ENCODE measurements around the gene KRTAP20-1.

KRTAP20-1 gene, protein sequence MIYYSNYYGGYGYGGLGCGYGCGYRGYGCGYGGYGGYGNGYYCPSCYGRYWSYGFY

DNA sequence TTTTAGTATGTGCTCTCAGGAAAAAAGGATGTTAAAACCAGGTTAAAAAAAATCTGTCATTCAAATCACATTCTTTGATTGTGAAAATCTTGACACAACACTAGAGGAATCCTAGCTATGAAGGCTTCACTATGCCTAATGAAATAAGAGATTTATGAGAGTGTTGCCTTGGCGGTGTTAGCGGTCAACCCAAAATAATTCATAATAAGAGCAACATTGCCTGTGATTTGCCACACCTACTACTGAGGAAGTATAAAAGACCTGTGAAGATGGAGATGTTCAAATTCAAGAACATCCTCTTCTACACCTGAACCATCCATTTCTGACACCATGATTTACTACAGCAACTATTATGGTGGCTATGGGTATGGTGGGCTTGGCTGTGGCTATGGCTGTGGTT, at the start of gene KRTAP20-1:
TSS of gene KRTAP20-1 (plus strand) at position 301 of the 400 bp plus-strand sequence. CDS start at position 331, 30 bp downstream.
- DNase-seq, result no peak

- no peak for DNase-seq
Observed at GRCh38 chr21:30567617-30568016, 48.6 kb upstream of the KRTAP20-1 start.

GRCh38 chr21:30577766-30578165, 38.5 kb upstream of the KRTAP20-1 start:
- DNase-seq, result no peak

DNA sequence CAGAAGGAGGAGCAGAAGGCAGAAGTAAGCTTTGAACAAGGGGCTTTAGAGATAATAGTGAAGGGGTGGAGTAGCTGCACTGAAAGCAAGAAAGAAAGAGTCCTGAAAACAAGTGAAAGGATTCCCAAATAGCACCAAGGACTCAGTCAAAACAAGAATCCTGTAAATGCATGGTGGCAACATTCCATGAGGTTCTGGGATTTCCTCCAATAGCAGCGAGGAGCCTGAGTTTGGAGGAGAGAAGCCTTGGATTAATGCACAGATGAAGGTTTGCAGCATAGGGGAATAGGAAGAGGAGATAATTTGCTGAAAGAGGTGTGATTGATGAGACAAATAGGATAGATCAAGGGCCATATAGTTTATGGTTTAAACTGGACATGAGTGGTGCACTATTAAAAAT, 36.9 kb upstream of the KRTAP20-1 start:
- DNase-seq, result no peak

- no peak for DNase-seq
Observed at GRCh38 chr21:30580132-30580531, 36.1 kb upstream of the KRTAP20-1 start.

- DNase-seq, result no peak
Observed at GRCh38 chr21:30582870-30583269, 33.4 kb upstream of the KRTAP20-1 start.

DNA sequence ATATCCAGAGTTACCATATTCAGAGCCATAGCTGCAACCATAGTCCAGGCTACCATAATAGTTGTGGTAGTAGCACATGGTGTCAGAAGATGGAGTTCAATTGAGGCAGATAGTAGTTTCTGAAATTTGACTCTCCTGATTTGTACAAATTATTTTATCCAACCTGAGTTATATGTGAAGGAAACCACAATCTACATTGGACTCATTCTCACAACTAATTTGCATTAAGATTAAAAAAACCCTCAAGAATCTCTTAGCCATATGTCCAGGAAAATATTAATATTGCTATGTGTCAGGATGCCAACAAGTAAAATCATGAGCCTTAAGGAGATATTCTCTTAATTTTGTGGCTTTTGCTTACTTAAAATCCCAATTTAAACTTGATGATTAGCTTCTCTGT, 25.9 kb upstream of the KRTAP20-1 start, which contains the start of gene KRTAP22-2:
TSS of gene KRTAP22-2 (minus strand) at position 101 of the 400 bp plus-strand sequence.
- no peak for DNase-seq

DNA sequence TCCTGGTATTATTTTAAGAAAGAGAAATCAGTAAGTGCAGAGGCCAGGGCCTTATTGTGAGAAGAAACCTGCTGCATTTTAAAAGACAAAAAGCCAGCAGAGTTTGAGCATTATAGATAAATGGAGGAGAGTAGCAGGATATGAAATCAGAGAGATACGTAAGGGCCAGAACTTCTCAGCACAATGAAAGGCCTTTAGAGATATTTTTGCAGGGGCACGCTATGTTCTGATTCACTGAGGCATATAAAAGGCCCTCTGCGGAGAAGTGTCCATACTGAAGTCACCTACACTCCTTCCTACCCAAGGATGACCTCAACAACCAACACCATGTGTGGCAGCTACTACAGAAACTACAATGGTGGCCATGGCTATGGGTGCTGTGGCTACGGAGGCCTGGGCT, 24.1 kb upstream of the KRTAP20-1 start, which contains the start of gene KRTAP6-3:
TSS of gene KRTAP6-3 (plus strand) at position 301 of the 400 bp plus-strand sequence. CDS start at position 307, 6 bp downstream.
- DNase-seq, result no peak

DNA sequence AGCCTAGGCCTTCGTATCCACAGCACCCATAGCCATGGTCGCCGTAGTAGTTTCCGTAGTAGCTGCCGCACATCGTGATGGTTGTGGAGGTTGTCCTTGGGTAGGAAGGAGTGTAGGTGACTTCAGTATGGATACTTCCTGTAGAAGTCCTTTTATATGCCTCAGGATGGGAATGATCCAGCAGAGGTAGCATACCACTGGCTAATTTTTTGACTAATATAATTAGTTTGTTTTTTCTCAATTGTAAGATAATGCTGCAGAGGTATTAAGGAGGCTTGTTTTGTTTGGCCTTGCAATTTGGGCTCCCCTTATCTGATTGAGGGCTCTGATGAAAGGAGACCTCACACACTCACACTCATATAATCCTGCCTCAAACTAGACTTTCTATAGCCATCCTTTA, 17.4 kb upstream of the KRTAP20-1 start, which contains the start of gene KRTAP6-2:
TSS of gene KRTAP6-2 (minus strand) at position 101 of the 400 bp plus-strand sequence. CDS start at position 73, 28 bp downstream.
- no peak for DNase-seq

DNA sequence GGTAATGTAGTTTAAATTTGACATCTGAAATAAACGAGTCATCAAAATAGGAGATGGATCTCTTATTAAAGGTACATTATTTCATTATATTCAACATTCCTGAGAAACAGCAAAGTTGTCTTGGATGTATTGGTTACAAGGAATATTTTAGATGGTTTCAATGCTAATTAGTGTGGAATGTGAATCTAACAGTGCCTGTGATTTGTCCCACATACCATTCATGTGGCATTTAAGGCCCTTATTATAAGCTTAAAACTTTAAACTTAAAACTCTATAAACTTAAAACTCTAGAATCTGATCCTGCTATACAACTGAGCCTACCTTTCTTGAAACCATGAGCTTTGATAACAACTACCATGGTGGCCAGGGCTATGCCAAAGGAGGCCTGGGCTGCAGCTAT, 15.4 kb upstream of the KRTAP20-1 start, which contains the start of gene KRTAP22-1:
TSS of gene KRTAP22-1 (plus strand) at position 301 of the 400 bp plus-strand sequence.
- no peak for DNase-seq

DNA sequence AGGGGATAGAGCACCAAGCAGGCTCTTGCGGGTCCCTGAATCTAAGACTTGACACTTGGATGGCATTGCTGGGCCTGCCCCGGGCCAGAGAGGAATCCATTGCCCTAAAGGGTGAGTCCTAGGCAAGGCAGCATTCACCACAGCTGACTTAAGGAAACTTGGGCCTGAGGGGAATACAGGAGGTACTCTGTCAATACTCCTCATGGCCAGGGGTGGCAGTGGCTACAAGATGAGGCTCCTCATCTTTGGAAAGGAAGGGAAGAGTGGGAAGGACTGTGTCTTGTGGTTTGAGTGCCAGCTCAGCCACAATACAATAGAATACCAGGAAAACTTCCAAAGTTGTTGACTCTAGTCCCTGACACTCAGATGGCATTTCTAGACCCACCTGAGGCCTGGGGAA, 10.3 kb upstream of the KRTAP20-1 start:
- DNase-seq, result no peak

DNA sequence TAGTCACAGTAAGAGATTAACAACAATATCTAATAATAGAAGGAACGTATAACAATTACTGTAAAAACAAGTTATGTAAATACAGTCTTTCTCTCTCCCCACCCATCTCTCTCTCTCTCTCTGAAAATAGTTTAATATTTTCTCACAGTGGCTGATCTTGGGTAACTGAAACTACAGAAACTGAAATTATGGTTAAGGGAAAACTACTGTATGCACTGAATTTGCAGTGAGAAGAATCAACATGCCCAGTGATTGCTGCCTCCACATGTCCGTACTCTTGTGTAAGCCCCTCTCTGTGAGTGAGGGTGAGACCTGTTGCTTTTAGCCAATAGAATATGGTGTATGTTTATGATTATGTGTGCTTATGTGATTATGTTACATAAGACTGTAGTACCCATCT, 4.1 kb upstream of the KRTAP20-1 start:
- no peak for DNase-seq

DNA sequence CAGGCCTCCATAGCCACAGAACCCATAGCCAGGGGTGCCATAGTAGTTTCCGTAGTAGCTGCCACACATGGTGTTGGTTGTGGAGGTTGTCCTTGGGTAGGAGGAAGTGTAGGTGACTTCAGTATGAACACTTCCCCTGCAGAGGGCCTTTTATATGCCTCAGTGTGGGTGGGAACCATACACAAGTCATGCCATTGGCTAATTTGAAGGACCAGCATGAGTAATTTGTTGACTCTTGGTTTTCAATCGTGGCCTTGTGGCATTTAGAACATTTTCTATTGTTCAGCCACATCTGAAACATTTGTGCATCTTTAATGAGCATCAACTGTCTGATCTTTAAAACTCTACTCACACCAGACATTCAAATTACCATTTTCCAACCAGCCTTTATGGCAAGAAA, 2.4 kb upstream of the KRTAP20-1 start, which contains the start of gene KRTAP6-1:
TSS of gene KRTAP6-1 (minus strand) at position 95 of the 400 bp plus-strand sequence. CDS start at position 69, 26 bp downstream.
- DNase-seq, result no peak

DNA sequence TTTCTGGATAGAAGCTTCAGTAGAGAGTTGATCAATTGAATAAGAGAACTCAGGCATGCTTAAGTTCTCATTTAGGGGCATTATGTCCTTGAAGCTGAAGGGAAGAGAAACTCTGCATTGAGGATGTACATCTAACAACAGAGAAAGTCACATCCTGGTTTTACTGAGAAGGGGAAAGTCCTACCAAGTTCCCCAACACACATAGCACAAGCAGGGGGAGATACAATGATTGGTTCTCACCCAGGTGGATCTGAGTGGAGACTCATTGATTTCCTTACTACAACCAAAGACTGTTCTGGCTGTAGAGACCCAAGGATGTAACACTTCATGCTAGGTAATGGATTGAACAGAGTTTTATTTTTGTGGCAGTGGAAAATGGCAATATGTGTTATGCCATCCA, 1.0 kb upstream of the KRTAP20-1 start:
- no peak for DNase-seq

GRCh38 chr21:30620080-30620479, 3.9 kb downstream of the KRTAP20-1 start:
- DNase-seq, result no peak

GRCh38 chr21:30620522-30620921, 4.3 kb downstream of the KRTAP20-1 start, which contains the start of gene KRTAP20-4:
Gene KRTAP20-4, plus strand, starts transcription at chr21:30620627.
- DNase-seq, result no peak

- no peak for DNase-seq
Observed at GRCh38 chr21:30623362-30623761, 7.1 kb downstream of the KRTAP20-1 start.

DNA sequence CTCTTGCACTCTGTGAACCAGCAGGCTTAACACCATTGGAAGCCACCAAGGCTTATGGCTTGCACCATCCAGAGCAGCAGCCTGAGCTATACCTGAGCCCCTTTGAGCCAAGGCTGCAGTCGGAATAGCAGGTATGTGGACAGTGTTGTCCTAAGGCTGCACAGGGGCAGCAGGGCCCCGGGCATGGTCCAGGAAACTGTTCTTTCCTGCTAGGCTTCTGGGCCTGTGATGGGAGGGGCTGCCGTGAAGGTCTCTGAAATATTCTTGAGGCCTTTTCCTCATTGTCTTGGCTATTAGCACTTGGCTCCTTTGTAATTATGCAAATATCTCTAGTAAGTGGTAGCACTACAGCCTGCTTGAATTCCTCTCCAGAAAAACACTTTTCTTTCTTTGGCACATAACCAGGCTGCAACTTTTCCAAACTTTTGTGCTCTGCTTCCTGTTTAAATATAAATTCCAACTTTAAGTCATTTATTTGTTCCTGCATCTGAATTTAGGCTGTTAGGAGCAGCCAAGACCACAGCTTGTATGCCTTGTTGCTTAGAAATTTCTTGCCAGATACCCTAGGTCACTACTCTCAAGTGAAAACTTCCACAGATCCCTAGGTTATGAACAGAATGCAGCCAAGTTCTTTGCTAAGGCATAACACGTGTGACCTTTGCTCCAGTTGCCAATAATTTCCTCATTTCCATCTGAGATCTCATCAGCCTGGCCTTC, 9.4 kb downstream of the KRTAP20-1 start:
- no peak for DNase-seq

DNA sequence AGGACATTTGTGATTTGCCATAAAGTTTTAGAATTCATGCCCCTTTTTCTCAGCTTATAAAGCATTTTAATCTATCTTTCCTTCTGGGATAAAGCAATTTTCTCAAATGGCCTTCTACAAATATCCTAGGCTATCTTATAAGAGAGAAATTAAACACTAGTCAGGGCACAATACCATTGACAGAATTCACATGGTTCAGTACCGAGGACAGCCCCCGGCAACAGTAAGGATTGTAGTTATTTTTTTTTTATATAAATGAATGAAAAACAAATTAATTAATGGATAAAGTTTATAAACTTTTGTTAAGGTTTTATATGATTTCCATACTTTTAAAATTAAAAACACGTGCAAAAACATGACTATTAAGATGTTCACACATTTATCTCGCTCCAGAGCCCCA, 11.9 kb downstream of the KRTAP20-1 start:
- no peak for DNase-seq

- DNase-seq, result no peak
Observed at GRCh38 chr21:30629200-30629599, 13.0 kb downstream of the KRTAP20-1 start.

- no peak for DNase-seq
Observed at GRCh38 chr21:30634906-30635305, 18.7 kb downstream of the KRTAP20-1 start, which contains the start of gene KRTAP20-2. Gene KRTAP20-2, plus strand, starts transcription at chr21:30635206. Its CDS starts 58 bp downstream, at chr21:30635264.

DNA sequence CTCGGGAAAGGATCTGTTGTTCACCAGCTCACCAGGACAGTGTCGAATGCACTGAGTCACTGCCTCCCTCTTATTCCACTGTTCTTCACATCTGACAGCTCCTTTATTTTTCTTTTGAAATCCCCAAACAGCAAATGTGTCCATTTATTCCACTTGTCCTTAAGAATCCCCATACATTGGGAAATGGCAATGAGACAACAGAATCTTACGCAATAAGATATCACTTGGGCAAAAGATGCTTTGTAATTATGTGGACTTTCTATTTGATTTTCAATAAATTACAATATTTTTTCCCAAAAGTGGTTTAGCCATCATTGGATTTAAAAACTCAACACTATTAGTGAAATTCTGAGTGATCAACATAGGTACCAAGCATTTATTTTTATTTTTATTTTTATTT, 22.5 kb downstream of the KRTAP20-1 start:
- DNase-seq, result no peak

GRCh38 chr21:30642564-30642963, 26.3 kb downstream of the KRTAP20-1 start, which contains the start of gene KRTAP20-3:
Gene KRTAP20-3, plus strand, starts transcription at chr21:30642864.
- no peak for DNase-seq

DNA sequence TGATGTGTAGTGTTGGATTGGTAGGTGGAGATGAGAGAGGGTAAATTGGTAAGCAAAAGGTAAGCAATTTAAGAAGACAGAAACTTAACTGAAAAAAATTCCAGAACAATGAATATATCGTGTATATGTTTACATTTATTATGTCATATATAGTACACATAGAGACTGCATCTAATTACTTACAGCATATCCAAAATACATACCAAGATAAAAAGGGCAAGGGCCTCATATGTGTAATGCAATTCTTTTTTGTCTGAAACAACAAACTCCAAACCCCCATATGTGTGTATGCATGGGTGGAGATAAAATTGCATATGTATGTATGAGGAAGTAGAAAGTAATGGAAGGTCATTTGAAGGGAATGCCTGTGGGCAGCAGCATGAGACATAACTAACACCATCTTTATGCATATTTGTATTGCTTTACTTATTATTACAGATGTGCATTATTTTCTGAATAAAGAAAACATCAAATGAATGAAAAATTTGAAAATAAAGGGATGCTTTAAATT, 30.7 kb downstream of the KRTAP20-1 start:
- DNase-seq, result no peak

Data from CD4-positive, alpha-beta T cell treated with Interleukin-6 for 4 hours (primary cell).